Liver (tissue), 3 donors: Measurements from ENCODE around the gene SERPINB10.

Source experiments
- EGR1 ChIP-seq, 2 donors: IDR thresholded peaks; 2 replicates each; pipeline ENCODE4 v1.6.1; 2016 to 2018; ENCODE audit warnings: antibody characterized with exemption in 2 of 2, low read depth in 2 of 2
- FOXA1 ChIP-seq: IDR thresholded peaks from 2 replicates; pipeline ENCODE4 v1.6.1; 2016; ENCODE audit warnings: antibody characterized with exemption
- GABPA ChIP-seq, 2 donors: IDR thresholded peaks in 1 of 2; conservative IDR thresholded peaks in 1 of 2; 2 replicates each; pipeline ENCODE4 v1.6.1; 2016; ENCODE audit warnings: antibody characterized with exemption in 2 of 2, mild to moderate bottlenecking in 1 of 2, moderate library complexity in 1 of 2
- HNF4A ChIP-seq, 2 donors: conservative IDR thresholded peaks; 2 replicates each; pipeline ENCODE4 v1.6.1; 2016; ENCODE audit warnings: antibody characterized with exemption in 2 of 2, mild to moderate bottlenecking in 2 of 2
- NR2F2 ChIP-seq: IDR thresholded peaks from 2 replicates; pipeline ENCODE4 v1.6.1; 2016; ENCODE audit warnings: antibody characterized with exemption
- RAD21 ChIP-seq, 2 donors: IDR thresholded peaks; 2 replicates each; pipeline ENCODE4 v1.6.1; 2016; ENCODE audit warnings: antibody characterized with exemption in 2 of 2, mild to moderate bottlenecking in 2 of 2
- REST ChIP-seq: IDR thresholded peaks from 2 replicates; pipeline ENCODE4 v1.6.1; 2016; ENCODE audit warnings: antibody characterized with exemption, mild to moderate bottlenecking
- TAF1 ChIP-seq: conservative IDR thresholded peaks from 2 replicates; pipeline ENCODE4 v1.6.1; 2016; ENCODE audit warnings: antibody characterized with exemption, mild to moderate bottlenecking
- YY1 ChIP-seq: IDR thresholded peaks from 2 replicates; pipeline ENCODE4 v1.6.1; 2016; ENCODE audit warnings: antibody characterized with exemption, mild to moderate bottlenecking
- ZBTB33 ChIP-seq: IDR thresholded peaks from 2 replicates; pipeline ENCODE4 v1.6.1; 2016; ENCODE audit warnings: antibody characterized with exemption
- TF ChIP-seq, protein P1 (sequence below): fragments of 150-350 bp; IDR thresholded peaks from 2 replicates; pipeline ENCODE4 v1.5.1; 2017; ENCODE audit warnings: improper control_type of control experiment, low read depth, low read length; ENCODE audit not compliant: missing input control
- TF ChIP-seq, protein P2 (sequence below): IDR thresholded peaks from 2 replicates; pipeline ENCODE4 v1.6.1; 2016; ENCODE audit warnings: antibody characterized with exemption
- TF ChIP-seq, protein P3 (sequence below): IDR thresholded peaks from 2 replicates; pipeline ENCODE4 v1.6.1; 2016; ENCODE audit warnings: antibody characterized with exemption
- donor health status: healthy.
- donor health status: healthy.

DNA sequence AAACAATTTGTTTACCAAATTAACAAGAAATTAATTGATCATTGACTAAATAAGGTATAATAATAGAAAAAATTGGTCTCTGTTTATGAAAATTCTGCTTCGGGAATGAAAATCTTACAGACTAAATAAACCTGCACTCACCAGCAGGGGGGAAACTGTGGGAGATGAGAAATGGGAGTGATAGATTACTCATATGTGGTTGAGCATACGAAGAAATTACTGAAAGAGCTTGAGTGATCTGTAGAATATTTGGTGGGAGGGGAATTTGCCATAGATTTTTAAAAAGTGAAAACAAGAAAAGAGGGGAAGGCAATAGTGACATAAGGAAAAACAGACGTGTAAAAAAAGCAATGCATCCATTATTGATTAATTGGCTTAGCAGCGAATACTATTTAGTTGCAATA, 43.5 kb downstream of the SERPINB10 start:
- TF ChIP-seq, protein P1, sequence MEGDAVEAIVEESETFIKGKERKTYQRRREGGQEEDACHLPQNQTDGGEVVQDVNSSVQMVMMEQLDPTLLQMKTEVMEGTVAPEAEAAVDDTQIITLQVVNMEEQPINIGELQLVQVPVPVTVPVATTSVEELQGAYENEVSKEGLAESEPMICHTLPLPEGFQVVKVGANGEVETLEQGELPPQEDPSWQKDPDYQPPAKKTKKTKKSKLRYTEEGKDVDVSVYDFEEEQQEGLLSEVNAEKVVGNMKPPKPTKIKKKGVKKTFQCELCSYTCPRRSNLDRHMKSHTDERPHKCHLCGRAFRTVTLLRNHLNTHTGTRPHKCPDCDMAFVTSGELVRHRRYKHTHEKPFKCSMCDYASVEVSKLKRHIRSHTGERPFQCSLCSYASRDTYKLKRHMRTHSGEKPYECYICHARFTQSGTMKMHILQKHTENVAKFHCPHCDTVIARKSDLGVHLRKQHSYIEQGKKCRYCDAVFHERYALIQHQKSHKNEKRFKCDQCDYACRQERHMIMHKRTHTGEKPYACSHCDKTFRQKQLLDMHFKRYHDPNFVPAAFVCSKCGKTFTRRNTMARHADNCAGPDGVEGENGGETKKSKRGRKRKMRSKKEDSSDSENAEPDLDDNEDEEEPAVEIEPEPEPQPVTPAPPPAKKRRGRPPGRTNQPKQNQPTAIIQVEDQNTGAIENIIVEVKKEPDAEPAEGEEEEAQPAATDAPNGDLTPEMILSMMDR = no peak
- TF ChIP-seq RAD21 (IDR thresholded peaks at IDR 0.05) = no peak
- no peak for TF ChIP-seq REST
- TF ChIP-seq GABPA (IDR thresholded peaks at IDR 0.05 in 1 of 2, conservative IDR thresholded peaks at IDR 0.05 in 1 of 2) = no peak
- TF ChIP-seq, protein P2, sequence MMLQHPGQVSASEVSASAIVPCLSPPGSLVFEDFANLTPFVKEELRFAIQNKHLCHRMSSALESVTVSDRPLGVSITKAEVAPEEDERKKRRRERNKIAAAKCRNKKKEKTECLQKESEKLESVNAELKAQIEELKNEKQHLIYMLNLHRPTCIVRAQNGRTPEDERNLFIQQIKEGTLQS = no peak
- TF ChIP-seq, protein P3, sequence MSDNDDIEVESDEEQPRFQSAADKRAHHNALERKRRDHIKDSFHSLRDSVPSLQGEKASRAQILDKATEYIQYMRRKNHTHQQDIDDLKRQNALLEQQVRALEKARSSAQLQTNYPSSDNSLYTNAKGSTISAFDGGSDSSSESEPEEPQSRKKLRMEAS = no peak
- no peak for TF ChIP-seq FOXA1
- no peak for TF ChIP-seq HNF4A (conservative IDR thresholded peaks at IDR 0.05)
- TF ChIP-seq TAF1 = no peak
- no peak for TF ChIP-seq NR2F2
- no peak for TF ChIP-seq YY1
- no peak for TF ChIP-seq EGR1 (IDR thresholded peaks at IDR 0.05; ENCODE audit: low read depth in 2 of 2)
- no peak for TF ChIP-seq ZBTB33
